Measurements from ENCODE around the gene EIF5. TPM values are rescaled to one million over a fixed set of nuclear protein-coding genes. Genes with fewer than 3 reads are reported as not detected.
"Not testable (repeated sequence)": the region's sequence is repeated elsewhere in the genome, so short reads cannot be mapped to it uniquely, and the experiment has no call there.

Gene EIF5
- total RNA-seq, 1 experiment from 2014 or later, result 133 TPM

DNA sequence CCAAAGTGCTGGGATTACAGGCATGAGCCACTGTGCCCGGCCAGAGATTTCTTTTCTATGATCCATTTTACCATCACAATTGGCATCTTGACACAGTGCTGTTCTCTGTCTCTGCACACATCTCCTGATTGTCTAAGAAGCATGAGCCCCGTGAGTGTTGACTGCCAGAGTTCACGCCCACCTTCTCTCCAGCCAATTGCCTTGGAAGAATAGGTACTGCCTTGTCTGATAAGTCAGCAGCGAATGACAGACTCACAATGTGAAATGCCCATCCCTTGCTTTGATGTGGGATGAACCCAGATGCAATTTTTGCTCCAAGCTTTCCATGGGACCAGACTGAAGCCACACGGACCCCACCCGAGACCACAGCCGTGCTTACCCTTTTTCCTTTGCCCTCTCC lies 19.3 kb downstream of the EIF5 start:
- DNase-seq (ENCODE audit: low read depth), result no peak
- in situ Hi-C loops (cut with HindIII; ENCODE audit: low pct_unique_long_range_greater_than_20kb, low sequenced_read_pairs), result no loop called here

DNA sequence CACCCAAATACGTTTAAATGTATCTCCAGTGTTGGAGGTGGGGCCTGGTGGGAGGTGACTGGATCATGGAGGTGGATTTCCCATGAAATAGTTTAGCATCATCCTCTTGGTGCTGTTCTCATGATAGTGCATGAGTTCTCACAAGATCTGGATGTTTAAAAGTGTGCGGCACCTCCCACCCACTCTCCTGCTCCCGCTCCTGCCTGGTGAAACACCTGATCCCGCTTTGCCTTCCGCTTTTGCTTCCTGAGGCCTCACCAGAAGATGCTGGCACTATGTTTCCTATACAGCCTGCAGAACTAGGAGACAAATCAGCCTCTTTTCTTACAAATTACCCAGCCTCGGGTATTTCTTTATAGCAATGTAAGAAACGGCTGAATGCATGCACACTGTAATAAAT lies 20.1 kb downstream of the EIF5 start:
- in situ Hi-C loops (cut with HindIII; ENCODE audit: low pct_unique_long_range_greater_than_20kb, low sequenced_read_pairs), result no loop called here
- no peak for DNase-seq (ENCODE audit: low read depth)

GRCh38 chr14:103356024-103356682 lies 22.1 kb downstream of the EIF5 start:
- in situ Hi-C loops (cut with HindIII; ENCODE audit: low pct_unique_long_range_greater_than_20kb, low sequenced_read_pairs), result no loop called here
- no peak for DNase-seq (ENCODE audit: low read depth)

GRCh38 chr14:103357552-103357951 lies 23.5 kb downstream of the EIF5 start:
- DNase-seq (ENCODE audit: low read depth); in situ Hi-C loops (cut with HindIII; ENCODE audit: low pct_unique_long_range_greater_than_20kb, low sequenced_read_pairs): not testable (repeated sequence)

- in situ Hi-C loops (cut with HindIII; ENCODE audit: low pct_unique_long_range_greater_than_20kb, low sequenced_read_pairs), result no loop called here
- no peak for DNase-seq (ENCODE audit: low read depth)
Observed at GRCh38 chr14:103360548-103360947, 26.5 kb downstream of the EIF5 start.

DNA sequence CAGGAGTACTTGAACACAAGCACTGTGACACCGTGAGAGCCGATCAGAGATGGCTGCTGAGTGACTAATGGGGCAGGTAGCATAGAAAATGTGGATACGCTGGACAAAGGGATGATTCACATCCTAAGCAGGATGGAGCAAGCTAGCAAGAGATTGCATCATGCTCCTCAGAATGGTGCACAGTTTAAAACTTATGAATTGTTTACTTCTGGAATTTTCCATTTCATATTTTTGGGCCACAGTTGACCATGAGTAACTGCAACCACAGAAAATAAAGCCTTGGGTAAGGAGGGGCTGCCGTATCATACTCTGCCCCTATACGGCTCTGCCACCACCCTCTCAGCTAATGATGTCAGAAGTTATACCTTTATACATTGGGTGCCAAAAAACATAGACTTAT lies 27.8 kb downstream of the EIF5 start:
- in situ Hi-C loops (cut with HindIII; ENCODE audit: low pct_unique_long_range_greater_than_20kb, low sequenced_read_pairs), result no loop called here
- peak; percentile 47 for DNase-seq (ENCODE audit: low read depth)

GRCh38 chr14:103362780-103363179 lies 28.7 kb downstream of the EIF5 start:
- in situ Hi-C loops (cut with HindIII; ENCODE audit: low pct_unique_long_range_greater_than_20kb, low sequenced_read_pairs), result no loop called here
- DNase-seq (ENCODE audit: low read depth), result peak; percentile 37

GRCh38 chr14:103366741-103367140 lies 32.7 kb downstream of the EIF5 start:
- in situ Hi-C loops (cut with HindIII; ENCODE audit: low pct_unique_long_range_greater_than_20kb, low sequenced_read_pairs), result no loop called here
- DNase-seq (ENCODE audit: low read depth), result no peak

DNA sequence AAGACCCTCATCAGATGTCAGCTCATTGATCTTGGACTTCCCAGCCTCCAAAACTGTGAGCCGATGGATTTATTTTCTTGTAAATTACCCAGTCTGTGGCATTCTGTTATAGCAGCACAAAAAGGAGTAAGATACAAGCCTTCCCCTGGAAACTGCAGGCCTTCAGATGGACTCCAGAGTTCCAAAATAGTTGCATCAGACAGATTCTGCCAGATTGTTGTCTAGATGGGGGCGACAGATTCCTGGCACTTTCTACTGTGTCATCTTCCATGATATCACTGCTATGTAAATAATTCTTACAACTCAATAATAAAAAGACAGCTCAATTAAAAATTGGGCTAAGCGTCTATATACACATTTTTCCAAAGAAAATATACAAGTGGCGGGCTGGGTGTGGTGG lies 34.0 kb downstream of the EIF5 start:
- DNase-seq (ENCODE audit: low read depth), result no peak
- in situ Hi-C loops (cut with HindIII; ENCODE audit: low pct_unique_long_range_greater_than_20kb, low sequenced_read_pairs), result no loop called here

- no peak for DNase-seq (ENCODE audit: low read depth)
- in situ Hi-C loops (cut with HindIII; ENCODE audit: low pct_unique_long_range_greater_than_20kb, low sequenced_read_pairs), result no loop called here
Observed at GRCh38 chr14:103370087-103370486, 36.0 kb downstream of the EIF5 start.

DNA sequence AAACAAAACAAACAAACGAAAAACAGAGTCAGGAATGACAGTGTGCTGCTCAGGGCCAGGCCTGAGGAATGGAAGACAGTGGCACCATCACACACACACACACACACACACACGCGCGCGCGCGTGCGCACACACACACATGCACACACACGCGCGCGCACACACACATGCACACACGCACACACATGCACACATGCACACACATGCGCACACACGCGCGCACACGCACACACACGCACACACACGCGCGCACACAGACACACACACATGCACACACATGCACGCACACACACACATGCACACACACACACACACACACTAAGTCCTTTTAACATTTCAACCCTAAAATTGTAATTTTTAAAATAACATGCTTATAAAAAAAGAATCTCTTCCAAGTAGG lies 38.0 kb downstream of the EIF5 start:
- DNase-seq (ENCODE audit: low read depth), result no peak
- in situ Hi-C loops (cut with HindIII; ENCODE audit: low pct_unique_long_range_greater_than_20kb, low sequenced_read_pairs), result no loop called here

GRCh38 chr14:103372552-103373304 lies 38.7 kb downstream of the EIF5 start:
- in situ Hi-C loops (cut with HindIII; ENCODE audit: low pct_unique_long_range_greater_than_20kb, low sequenced_read_pairs), result no loop called here
- peak; percentile 63 for DNase-seq (ENCODE audit: low read depth)

GRCh38 chr14:103374121-103374520 lies 40.1 kb downstream of the EIF5 start:
- in situ Hi-C loops (cut with HindIII; ENCODE audit: low pct_unique_long_range_greater_than_20kb, low sequenced_read_pairs), result no loop called here
- DNase-seq (ENCODE audit: low read depth), result no peak

DNA sequence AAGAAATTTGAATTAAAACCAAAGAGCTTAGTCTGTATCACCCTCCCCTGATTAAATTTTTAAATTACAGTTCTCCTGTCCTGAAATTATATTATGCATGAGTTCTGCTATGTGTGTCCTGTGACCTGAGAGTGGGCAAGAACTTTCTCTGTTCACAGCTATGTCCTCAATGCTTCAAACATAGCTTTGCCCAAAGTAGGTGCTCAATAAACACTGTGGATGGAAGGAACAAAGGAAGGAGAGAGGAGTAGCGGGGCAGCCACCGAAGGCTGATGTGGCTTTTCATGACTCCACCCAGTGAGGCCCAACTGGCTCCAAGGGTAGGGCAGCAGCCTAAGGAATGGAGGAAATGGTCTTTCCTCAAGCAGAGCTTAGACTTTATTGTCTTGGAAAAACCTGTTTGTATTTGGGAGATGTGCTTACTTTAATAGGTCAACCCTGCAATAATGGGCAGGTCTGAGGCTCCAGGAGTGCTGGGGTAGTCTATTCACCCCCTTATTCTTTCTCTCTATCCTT lies 43.5 kb downstream of the EIF5 start:
- in situ Hi-C loops (cut with HindIII; ENCODE audit: low pct_unique_long_range_greater_than_20kb, low sequenced_read_pairs), result no loop called here

DNA sequence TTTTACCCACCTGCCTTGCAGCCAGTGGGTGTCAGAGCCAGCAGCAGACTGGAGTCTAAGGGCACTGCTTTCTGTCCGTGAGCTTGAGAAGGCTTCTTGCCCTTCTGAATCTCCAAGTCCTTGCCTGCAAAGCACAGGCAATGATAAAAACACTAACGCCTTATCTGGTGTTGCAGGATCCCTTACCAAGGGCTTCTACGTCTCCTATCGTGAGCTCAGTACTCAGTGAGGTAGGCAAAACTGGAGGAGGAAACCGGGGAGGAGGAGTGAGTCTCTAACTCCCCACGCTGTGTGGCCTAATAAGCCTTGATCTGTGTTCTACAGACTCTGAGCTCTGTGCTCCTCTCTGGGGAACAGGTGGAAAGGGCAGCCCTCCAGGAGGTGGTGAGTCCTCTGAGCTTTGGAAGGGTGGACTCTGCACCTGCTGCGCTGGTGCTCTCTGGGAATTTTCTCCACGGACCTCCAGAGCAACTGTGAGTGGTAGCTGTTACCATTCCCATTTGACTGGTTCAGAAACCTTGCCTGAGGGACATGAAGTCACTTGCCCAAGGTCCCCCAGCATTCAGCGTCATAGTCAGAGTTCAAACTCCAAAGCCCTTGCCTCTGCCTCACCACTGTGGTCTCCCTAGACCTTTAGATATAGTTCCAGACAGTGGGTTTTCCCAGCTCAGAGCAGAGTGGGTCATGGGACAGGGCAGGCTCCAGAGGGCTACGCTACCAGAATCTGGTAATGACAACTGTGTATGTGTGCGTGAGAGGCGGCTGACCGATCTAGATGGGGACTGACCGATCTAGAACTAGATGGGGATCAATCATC lies 44.2 kb downstream of the EIF5 start:
- in situ Hi-C loops (cut with HindIII; ENCODE audit: low pct_unique_long_range_greater_than_20kb, low sequenced_read_pairs), result no loop called here
- DNase-seq (ENCODE audit: low read depth), result no peak

More for the DNA sequence above, 43.5 kb downstream of the EIF5 start:
- no peak for DNase-seq (ENCODE audit: low read depth)

DNA sequence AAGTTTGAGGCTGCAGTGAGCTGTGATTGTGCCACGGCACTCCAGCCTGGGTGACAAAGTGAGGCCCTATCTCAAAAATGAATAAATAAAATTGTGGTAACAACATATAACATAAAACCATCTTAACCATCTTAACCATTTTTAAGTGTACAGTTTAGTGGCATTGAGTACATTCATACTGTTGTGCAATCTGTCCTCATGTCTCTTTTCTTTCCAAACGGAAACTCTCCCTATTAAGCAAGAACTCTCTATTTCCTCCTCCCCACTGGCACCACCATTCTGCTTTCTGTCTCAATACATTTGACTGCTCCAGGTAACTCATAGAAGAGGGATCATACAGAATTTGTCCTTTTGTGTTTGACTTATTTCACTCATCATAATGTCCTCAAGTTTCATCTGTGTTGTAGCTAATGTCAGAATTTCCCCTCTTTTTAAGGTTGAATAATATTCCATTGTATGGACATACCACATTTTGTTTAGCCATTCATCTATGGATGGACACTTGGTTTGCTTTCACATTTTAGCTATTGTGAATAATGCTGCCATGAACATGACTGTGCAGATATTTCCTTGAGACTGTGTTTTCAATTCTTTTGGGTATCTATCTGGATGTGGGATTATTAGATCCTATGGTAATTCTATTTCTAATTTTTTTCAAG lies 46.8 kb downstream of the EIF5 start:
- no peak for DNase-seq (ENCODE audit: low read depth)
- in situ Hi-C loops (cut with HindIII; ENCODE audit: low pct_unique_long_range_greater_than_20kb, low sequenced_read_pairs), result no loop called here

GRCh38 chr14:103382376-103382775 lies 48.3 kb downstream of the EIF5 start:
- no peak for DNase-seq (ENCODE audit: low read depth)
- in situ Hi-C loops (cut with HindIII; ENCODE audit: low pct_unique_long_range_greater_than_20kb, low sequenced_read_pairs), result no loop called here

GRCh38 chr14:103384450-103385151 lies 50.6 kb downstream of the EIF5 start:
- DNase-seq (ENCODE audit: low read depth), result no peak
- in situ Hi-C loops (cut with HindIII; ENCODE audit: low pct_unique_long_range_greater_than_20kb, low sequenced_read_pairs), result no loop called here
